Mucosa of gallbladder (tissue), 1 donor: ENCODE measurements around the gene SAMD3. TPM values are rescaled to one million over a fixed set of nuclear protein-coding genes. Genes with fewer than 3 reads are reported as not detected.
"Not testable (repeated sequence)": the region's sequence is repeated elsewhere in the genome, so short reads cannot be mapped to it uniquely, and the experiment has no call there.

ENCODE experiments used
- DNase-seq: peaks from one replicate; pipeline ENCODE4 v3.0.0-alpha.2; 2020; ENCODE audit warnings: low spot score
- total RNA-seq: library from RNA; stranded (reverse); gene quantifications from one replicate; pipeline ENCODE4 v1.2.1, GENCODE V29; 2021
- donor health status: DM: no; HTN: no; CAD: no.

Gene SAMD3
- 2.2 TPM for total RNA-seq

- no peak for DNase-seq
Observed at GRCh38 chr6:130222775-130223174, at the start of gene SAMD3. Gene SAMD3, minus strand, starts transcription at chr6:130222951. Its CDS starts 7,678 bp downstream, at chr6:130215273.

GRCh38 chr6:130269969-130270635 is 47.4 kb upstream of the SAMD3 start:
- DNase-seq, result no peak

GRCh38 chr6:130265553-130265952 is 42.8 kb upstream of the SAMD3 start:
- DNase-seq, result not testable (repeated sequence)

GRCh38 chr6:130262008-130262407 is 39.3 kb upstream of the SAMD3 start:
- no peak for DNase-seq

- DNase-seq, result not testable (repeated sequence)
Observed at GRCh38 chr6:130261558-130261957, 38.8 kb upstream of the SAMD3 start.

- DNase-seq, result not testable (repeated sequence)
Observed at GRCh38 chr6:130260614-130261241, 38.0 kb upstream of the SAMD3 start.

GRCh38 chr6:130260050-130260462 is 37.3 kb upstream of the SAMD3 start:
- DNase-seq, result not testable (repeated sequence)

GRCh38 chr6:130259557-130259956 is 36.8 kb upstream of the SAMD3 start:
- DNase-seq, result no peak

GRCh38 chr6:130259140-130259539 is 36.4 kb upstream of the SAMD3 start:
- DNase-seq, result no peak

GRCh38 chr6:130252527-130253237 is 29.9 kb upstream of the SAMD3 start:
- no peak for DNase-seq

- no peak for DNase-seq
Observed at GRCh38 chr6:130245267-130245666, 22.5 kb upstream of the SAMD3 start.

GRCh38 chr6:130244728-130245127 is 22.0 kb upstream of the SAMD3 start:
- no peak for DNase-seq

- no peak for DNase-seq
Observed at GRCh38 chr6:130240232-130240631, 17.5 kb upstream of the SAMD3 start.

- DNase-seq, result no peak
Observed at GRCh38 chr6:130239755-130240154, 17.0 kb upstream of the SAMD3 start.

GRCh38 chr6:130233330-130233729 is 10.6 kb upstream of the SAMD3 start:
- DNase-seq, result no peak

- DNase-seq, result not testable (repeated sequence)
Observed at GRCh38 chr6:130230531-130230930, 7.8 kb upstream of the SAMD3 start.

- DNase-seq, result no peak
Observed at GRCh38 chr6:130229645-130230044, 6.9 kb upstream of the SAMD3 start.

GRCh38 chr6:130223508-130223907 is 757 bp upstream of the SAMD3 start:
- DNase-seq, result no peak

GRCh38 chr6:130218134-130218533 is 4.6 kb downstream of the SAMD3 start:
- no peak for DNase-seq

- no peak for DNase-seq
Observed at GRCh38 chr6:130216620-130217019, 6.1 kb downstream of the SAMD3 start.

GRCh38 chr6:130215526-130215925 is 7.2 kb downstream of the SAMD3 start:
- no peak for DNase-seq

- no peak for DNase-seq
Observed at GRCh38 chr6:130212215-130212874, 10.4 kb downstream of the SAMD3 start.
